H1 (cell line): Measurements from ENCODE around the gene SCN11A. TPM values are rescaled to one million over a fixed set of nuclear protein-coding genes. Genes with fewer than 3 reads are reported as not detected.

ENCODE experiments used
- CTCF ChIA-PET: fragments of 300-600 bp; sonication (Branson Sonifier 250); formaldehyde crosslinking; loops from one replicate; lab custom pipeline; 2021; ENCODE audit not compliant: partially characterized antibody; lab: Charles Lee
- POLR2A ChIA-PET: fragments of 300-600 bp; sonication (Branson Sonifier 250); formaldehyde crosslinking; loops from one replicate; lab custom pipeline; 2021; ENCODE audit warnings: inconsistent platforms; ENCODE audit not compliant: partially characterized antibody; lab: Charles Lee
- DNase-seq, 2 experiments: peaks; one replicate each; pipeline versions ENCODE4 v3.0.0 to v3.0.0-alpha.2; 2010 to 2022; ENCODE audit warnings: low spot score in 2 of 2, low read depth in 1 of 2, mixed read lengths in 1 of 2
- FAIRE-seq: peaks from 2 replicates; lab custom pipeline; 2011; peaks lifted over from hg19 to GRCh38; lab: Jason Lieb, UNC
- H2AFZ ChIP-seq: 2 replicates; pipeline ENCODE4 v1.8.1; 2012; ENCODE audit warnings: low read length, inconsistent platforms
- H2AK5ac ChIP-seq: 2 replicates; pipeline ENCODE4 v1.6.1; 2013; ENCODE audit warnings: low read depth, low read length
- H2BK120ac ChIP-seq: replicated peaks from 2 replicates; pipeline ENCODE3; 2013; ENCODE audit warnings: low read depth, low read length, inconsistent platforms
- H2BK12ac ChIP-seq: 2 replicates; pipeline ENCODE4 v1.6.1; 2013; ENCODE audit warnings: low read depth, low read length
- H2BK15ac ChIP-seq: 2 replicates; pipeline ENCODE4 v1.6.1; 2013; ENCODE audit warnings: low read length
- H2BK20ac ChIP-seq: 2 replicates; pipeline ENCODE4 v1.6.1; 2013; ENCODE audit warnings: low read length
- H2BK5ac ChIP-seq: 2 replicates; pipeline ENCODE4 v1.6.1; 2013; ENCODE audit warnings: low read depth, low read length
- H3K14ac ChIP-seq: 2 replicates; pipeline ENCODE4 v1.6.1; 2013; ENCODE audit warnings: inconsistent platforms; ENCODE audit not compliant: insufficient read length
- H3K18ac ChIP-seq: 2 replicates; pipeline ENCODE4 v1.6.1; 2013; ENCODE audit warnings: low read length; ENCODE audit errors: extremely low read depth
- H3K23ac ChIP-seq: 2 replicates; pipeline ENCODE4 v1.6.1; 2013; ENCODE audit warnings: inconsistent platforms; ENCODE audit not compliant: insufficient read length
- H3K23me2 ChIP-seq: 2 replicates; pipeline ENCODE4 v1.6.1; 2013; ENCODE audit warnings: low read depth, low read length
- H3K27ac ChIP-seq: 2 replicates; pipeline ENCODE4 v1.6.1; 2011; ENCODE audit warnings: low read depth, low read length, inconsistent platforms
- H3K27me3 ChIP-seq, 4 experiments: replicated peaks in 1 of 4; 1 replicate in 1 of 4; 2 replicates in 3 of 4; pipeline versions ENCODE4 v1.6.1 to v1.8.1; 2011 to 2013; ENCODE audit warnings: low read length in 3 of 4, mild to moderate bottlenecking in 3 of 4, inconsistent platforms in 2 of 4, mixed read lengths in 2 of 4, moderate library complexity in 1 of 4; ENCODE audit not compliant: control insufficient read depth in 3 of 4, insufficient read depth in 3 of 4; ENCODE audit errors: extremely low read depth in 1 of 4
- H3K36me3 ChIP-seq, 4 experiments: 2 replicates each; pipeline versions ENCODE4 v1.6.1 to v1.8.1; 2011 to 2013; ENCODE audit warnings: mild to moderate bottlenecking in 4 of 4, low read length in 3 of 4, moderate library complexity in 2 of 4, control low read depth in 1 of 4, inconsistent platforms in 1 of 4; ENCODE audit not compliant: insufficient read depth in 4 of 4, control insufficient read depth in 2 of 4
- H3K4ac ChIP-seq: replicated peaks from 2 replicates; pipeline ENCODE3; 2013; ENCODE audit warnings: low read length, low read depth, mixed read lengths, inconsistent platforms; ENCODE audit not compliant: insufficient read length
- H3K4me1 ChIP-seq, 4 experiments: replicated peaks in 1 of 4; 1 replicate in 1 of 4; 2 replicates in 3 of 4; pipeline versions ENCODE4 v1.6.1 to v1.8.1; 2011 to 2013; ENCODE audit warnings: low read length in 3 of 4, inconsistent platforms in 2 of 4, mixed read lengths in 1 of 4; ENCODE audit not compliant: insufficient read depth in 4 of 4, control insufficient read depth in 3 of 4
- H3K4me2 ChIP-seq, 2 experiments: 2 replicates each; pipeline versions ENCODE4 v1.6.1 to v1.8.1; 2011 to 2013; ENCODE audit warnings: low read depth in 2 of 2, low read length in 2 of 2, control low read depth in 1 of 2, inconsistent platforms in 1 of 2, mild to moderate bottlenecking in 1 of 2; ENCODE audit not compliant: insufficient read depth in 1 of 2
- H3K4me3 ChIP-seq, 4 experiments: fragments of 200-600, 300-600 bp in 1 of 4; sonication (generic), shearing (Covaris generic), sonication (Bioruptor Twin) in 1 of 4; 2 replicates each; pipeline versions ENCODE4 v1.5.1 to v1.8.1; 2011 to 2016; ENCODE audit warnings: low read length in 4 of 4, low read depth in 3 of 4, control low read depth in 2 of 4, inconsistent platforms in 2 of 4, mild to moderate bottlenecking in 2 of 4, mixed read lengths in 1 of 4, moderate library complexity in 1 of 4; ENCODE audit not compliant: insufficient read depth in 2 of 4; ENCODE audit errors: extremely low read depth in 1 of 4
- H3K56ac ChIP-seq: replicated peaks from 2 replicates; pipeline ENCODE3; 2013; ENCODE audit warnings: low read depth, mild to moderate bottlenecking, mixed read lengths, low read length, inconsistent platforms; ENCODE audit not compliant: insufficient read length
- H3K79me1 ChIP-seq: 2 replicates; pipeline ENCODE4 v1.6.1; 2013; ENCODE audit warnings: low read depth, low read length, control low read depth
- H3K79me2 ChIP-seq, 2 experiments: 2 replicates each; pipeline versions ENCODE4 v1.6.1 to v1.8.1; 2012 to 2013; ENCODE audit warnings: low read length in 2 of 2, mild to moderate bottlenecking in 2 of 2, inconsistent platforms in 1 of 2; ENCODE audit not compliant: insufficient read depth in 2 of 2, control insufficient read depth in 1 of 2
- H3K9ac ChIP-seq, 4 experiments: replicated peaks in 1 of 4; 1 replicate in 1 of 4; 2 replicates in 3 of 4; pipeline versions ENCODE4 v1.6.1 to v1.8.1; 2011 to 2013; ENCODE audit warnings: low read depth in 3 of 4, low read length in 3 of 4, control low read depth in 2 of 4, mild to moderate bottlenecking in 2 of 4, moderate library complexity in 2 of 4, inconsistent platforms in 1 of 4; ENCODE audit errors: extremely low read depth in 1 of 4
- H3K9me3 ChIP-seq, 2 experiments: 2 replicates each; pipeline versions ENCODE4 v1.6.1 to v1.8.1; 2012 to 2013; ENCODE audit warnings: mild to moderate bottlenecking in 2 of 2, moderate library complexity in 2 of 2, control low read depth in 1 of 2, inconsistent platforms in 1 of 2, low read depth in 1 of 2, low read length in 1 of 2, mixed read lengths in 1 of 2; ENCODE audit not compliant: insufficient read depth in 2 of 2
- H4K20me1 ChIP-seq, 2 experiments: replicated peaks in 1 of 2; 2 replicates each; pipeline versions ENCODE3 to v1.8.1; 2011 to 2013; ENCODE audit warnings: inconsistent platforms in 2 of 2, low read length in 2 of 2, mild to moderate bottlenecking in 1 of 2; ENCODE audit not compliant: insufficient read depth in 2 of 2, control insufficient read depth in 1 of 2
- H4K5ac ChIP-seq: 2 replicates; pipeline ENCODE4 v1.6.1; 2013; ENCODE audit warnings: low read length, low read depth, mixed read lengths, inconsistent platforms; ENCODE audit not compliant: insufficient read length
- H4K8ac ChIP-seq: 2 replicates; pipeline ENCODE4 v1.8.0; 2013; ENCODE audit warnings: mild to moderate bottlenecking, moderate library complexity, low read length, inconsistent platforms; ENCODE audit not compliant: insufficient read depth; ENCODE audit errors: extremely low read depth
- H4K91ac ChIP-seq: replicated peaks from 2 replicates; pipeline ENCODE3; 2013; ENCODE audit warnings: low read length, mixed read lengths, inconsistent platforms; ENCODE audit not compliant: insufficient read length
- CHD1 ChIP-seq: IDR thresholded peaks from 2 replicates; pipeline ENCODE4 v1.6.1; 2012; ENCODE audit warnings: low read depth, low read length, improper control_type of control experiment
- EGR1 ChIP-seq: IDR thresholded peaks from 2 replicates; pipeline ENCODE4 v1.6.1; 2011; ENCODE audit warnings: low read depth, low read length, borderline replicate concordance
- EP300 ChIP-seq, 2 experiments: IDR thresholded peaks; 1 replicate in 1 of 2; 2 replicates in 1 of 2; pipeline ENCODE4 v1.6.1; 2011 to 2012; ENCODE audit warnings: low read depth in 2 of 2, low read length in 2 of 2, mild to moderate bottlenecking in 2 of 2, borderline replicate concordance in 1 of 2, inconsistent platforms in 1 of 2, moderate library complexity in 1 of 2
- GTF2F1 ChIP-seq: IDR thresholded peaks from 2 replicates; pipeline ENCODE4 v1.6.1; 2012; ENCODE audit warnings: low read depth, low read length, improper control_type of control experiment, borderline replicate concordance
- PHF8 ChIP-seq: fragments of 200-600 bp; sonication (generic); conservative IDR thresholded peaks from 2 replicates; pipeline ENCODE4 v1.7.1; 2012; ENCODE audit warnings: low read depth, mild to moderate bottlenecking, inconsistent platforms, low read length, moderate library complexity
- SP4 ChIP-seq: IDR thresholded peaks from 2 replicates; pipeline ENCODE4 v1.6.1; 2012; ENCODE audit warnings: low read length, inconsistent platforms
- WGBS, 2 experiments: shearing (Covaris generic) in 1 of 2; methylation state at CpG; one replicate each; pipeline versions ENCODE4 v1.1.6 to v1.1.7; 2013 to 2015; ENCODE audit warnings: low lambda C conversion rate in 2 of 2, mixed read lengths in 2 of 2, inconsistent platforms in 1 of 2, low coverage in 1 of 2, missing lambda C conversion rate in 1 of 2; ENCODE audit not compliant: insufficient replicate concordance in 2 of 2, insufficient coverage in 1 of 2, insufficient read length in 1 of 2; ENCODE audit errors: extremely low coverage in 1 of 2, missing lambda C conversion rate in 1 of 2; 5-methylcytosine and 5-hydroxymethylcytosine counted together
- polyA plus RNA-seq, 7 experiments: library from polyadenylated mRNA; depleted of rRNA in 3 of 7; stranded (reverse) in 5 of 7; unstranded in 2 of 7; fragments of >200 nt in 5 of 7; fragments of 200-250 nt in 2 of 7; gene quantifications; 1 replicate in 5 of 7; 2 replicates in 1 of 7; 4 replicates in 1 of 7; pipeline versions ENCODE4 v1.2.1 to v1.2.3, GENCODE V29; 2011 to 2013; ENCODE audit warnings: missing spikeins in 2 of 7, mixed read lengths in 2 of 7
- total RNA-seq: library from RNA; stranded (reverse); fragmentation: NEBNext Ultra II Directional; extraction: Animal tissue kit (Norgen Biotek cat#: 25700); gene quantifications from 2 replicates; pipeline ENCODE4 v1.2.1, GENCODE V29; 2021
- TF ChIP-seq, protein P1 (sequence below), 3 experiments: IDR thresholded peaks; 1 replicate in 2 of 3; 2 replicates in 1 of 3; pipeline versions ENCODE4 v1.5.1 to v1.6.1; 2011; ENCODE audit warnings: low read length in 3 of 3, mild to moderate bottlenecking in 3 of 3, inconsistent platforms in 2 of 3, low read depth in 1 of 3, moderate library complexity in 1 of 3; ENCODE audit not compliant: insufficient read depth in 1 of 3; ENCODE audit errors: control extremely low read depth in 1 of 3

SCN11A gene
- total and polyA plus RNA-seq, 2 of the 8 experiments (the other 6 are each of a cell fraction or from before 2014, with no cell fraction given), result 0.11 to 0.21 TPM

DNA sequence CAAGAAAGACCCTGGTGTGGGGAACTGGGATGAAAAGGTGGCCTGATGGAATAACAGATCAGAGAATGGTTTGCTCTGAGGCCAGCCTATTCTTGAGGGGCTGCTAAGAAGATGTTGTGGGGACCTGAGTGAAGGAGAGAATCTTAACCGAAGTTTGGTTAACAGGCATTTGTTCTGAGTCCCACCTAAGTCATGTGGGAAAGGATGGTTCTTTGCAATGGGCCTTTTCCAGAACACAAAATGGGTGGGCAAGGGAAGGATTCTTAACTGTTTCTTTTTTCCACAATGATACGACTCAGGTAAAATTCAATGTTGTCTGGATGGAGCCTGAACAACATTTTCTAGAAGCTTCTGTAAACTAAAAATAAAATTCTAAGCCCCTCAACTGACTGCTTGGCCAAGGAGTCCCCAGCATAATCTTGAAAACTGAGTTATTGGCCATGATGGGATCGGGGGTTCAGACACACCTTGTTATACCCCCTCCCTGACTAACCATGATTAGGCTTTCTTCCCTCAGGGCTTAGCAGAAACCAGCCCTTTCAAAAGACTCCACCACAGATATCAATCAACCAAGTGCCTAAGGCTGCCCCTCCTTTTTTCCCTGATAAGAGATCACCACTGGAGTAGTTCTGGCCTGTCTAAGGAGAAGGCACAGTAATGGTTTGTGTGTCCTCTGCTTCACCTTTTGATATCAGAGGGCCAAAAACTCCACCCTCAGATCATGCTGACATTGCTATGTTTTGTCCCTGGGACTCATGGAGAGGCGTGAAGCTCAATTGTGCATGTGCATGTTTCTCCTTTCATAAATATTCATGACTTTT is 30.1 kb downstream of the SCN11A start:
- no peak overlapping the region for H4K91ac ChIP-seq
- no peak overlapping the region for H3K56ac ChIP-seq
- no peak overlapping the region for H3K23ac ChIP-seq
- H2BK120ac ChIP-seq, result no peak overlapping the region
- H3K23me2 ChIP-seq, result no peaks in the 10 kb centered on the region
- H4K8ac ChIP-seq, result no peak overlapping the region
- WGBS, 2 experiments, result 78% methylated on average over 4 of the region's 4 CpGs; no CpG with 5 or more reads in 1 of the 2 experiments
- no peak overlapping the region for H3K9ac ChIP-seq
- no peak overlapping the region for H2BK15ac ChIP-seq
- ChIA-PET CTCF (interaction anchor here (0.6 to 2.8 kb wide), 7 partner anchors 9 to 478 kb away, joined by 3 to 9 read pairs (median 4); no protein-coding TSS in a partner anchor), POLR2A (interaction anchor here (0.7 to 1.0 kb wide), 2 partner anchors 16 to 31 kb away, joined by 3 read pairs; no protein-coding TSS in a partner anchor)
- no peak overlapping the region for H3K4me2 ChIP-seq
- DNase-seq (no peak), FAIRE-seq (no peak)
- no peak overlapping the region for H2AFZ ChIP-seq
- no peak overlapping the region for H2BK20ac ChIP-seq
- no peak overlapping the region for H3K27ac ChIP-seq
- H3K9me3 ChIP-seq, result no peaks in the 10 kb centered on the region
- H3K79me1 ChIP-seq, result no peaks in the 10 kb centered on the region
- H2BK12ac ChIP-seq, result no peak overlapping the region
- H3K4me1 ChIP-seq, result no peaks in the 10 kb centered on the region
- no peaks in the 10 kb centered on the region for H4K20me1 ChIP-seq
- H3K27me3 ChIP-seq, result no peaks in the 10 kb centered on the region
- no peak overlapping the region for H4K5ac ChIP-seq
- H3K14ac ChIP-seq, result no peak overlapping the region
- H3K4ac ChIP-seq, result no peak overlapping the region
- no peak overlapping the region for H2AK5ac ChIP-seq
- H3K79me2 ChIP-seq, result no peaks in the 10 kb centered on the region
- H3K4me3 ChIP-seq, result no peak overlapping the region
- no peak overlapping the region for H3K18ac ChIP-seq
- H3K36me3 ChIP-seq, result no peaks in the 10 kb centered on the region
- no peak overlapping the region for H2BK5ac ChIP-seq
- TF ChIP-seq GTF2F1 (no peak), CHD1 (no peak), EP300 (IDR thresholded peaks at IDR 0.05; ENCODE audit: borderline replicate concordance in 1 of 2, low read depth in 2 of 2, low read length in 2 of 2) (no peak), EGR1 (no peak), SP4 (no peak), PHF8 (no peak)
- TF ChIP-seq, protein P1, sequence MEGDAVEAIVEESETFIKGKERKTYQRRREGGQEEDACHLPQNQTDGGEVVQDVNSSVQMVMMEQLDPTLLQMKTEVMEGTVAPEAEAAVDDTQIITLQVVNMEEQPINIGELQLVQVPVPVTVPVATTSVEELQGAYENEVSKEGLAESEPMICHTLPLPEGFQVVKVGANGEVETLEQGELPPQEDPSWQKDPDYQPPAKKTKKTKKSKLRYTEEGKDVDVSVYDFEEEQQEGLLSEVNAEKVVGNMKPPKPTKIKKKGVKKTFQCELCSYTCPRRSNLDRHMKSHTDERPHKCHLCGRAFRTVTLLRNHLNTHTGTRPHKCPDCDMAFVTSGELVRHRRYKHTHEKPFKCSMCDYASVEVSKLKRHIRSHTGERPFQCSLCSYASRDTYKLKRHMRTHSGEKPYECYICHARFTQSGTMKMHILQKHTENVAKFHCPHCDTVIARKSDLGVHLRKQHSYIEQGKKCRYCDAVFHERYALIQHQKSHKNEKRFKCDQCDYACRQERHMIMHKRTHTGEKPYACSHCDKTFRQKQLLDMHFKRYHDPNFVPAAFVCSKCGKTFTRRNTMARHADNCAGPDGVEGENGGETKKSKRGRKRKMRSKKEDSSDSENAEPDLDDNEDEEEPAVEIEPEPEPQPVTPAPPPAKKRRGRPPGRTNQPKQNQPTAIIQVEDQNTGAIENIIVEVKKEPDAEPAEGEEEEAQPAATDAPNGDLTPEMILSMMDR (IDR thresholded peaks at IDR 0.05; ENCODE audit: control extremely low read depth in 1 of 3, insufficient read depth in 1 of 3, low read depth in 1 of 3, low read length in 3 of 3), result no peak
